WTC11 (cell line): ENCODE data around the gene C5orf47.

Experiments used
- ELF4 ChIP-seq: sonication (generic); formaldehyde crosslinking; IDR thresholded peaks from 2 replicates; pipeline ENCODE4 v1.8.1; 2022; ENCODE audit warnings: low read depth, mild to moderate bottlenecking, moderate library complexity, missing genetic modification reagents
- ESRRA ChIP-seq: sonication (generic); formaldehyde crosslinking; IDR thresholded peaks from 2 replicates; pipeline ENCODE4 v1.8.1; 2022; ENCODE audit warnings: mild to moderate bottlenecking, missing genetic modification reagents, borderline replicate concordance
- MYBL2 ChIP-seq: sonication (generic); formaldehyde crosslinking; IDR thresholded peaks from 2 replicates; pipeline ENCODE4 v1.8.1; 2023; ENCODE audit warnings: mild to moderate bottlenecking, moderate library complexity, missing genetic modification reagents
- NFYB ChIP-seq: sonication (generic); formaldehyde crosslinking; conservative IDR thresholded peaks from 2 replicates; pipeline ENCODE4 v1.8.0; 2022; ENCODE audit warnings: low read depth, missing genetic modification reagents
- RELA ChIP-seq: sonication (generic); formaldehyde crosslinking; IDR thresholded peaks from 2 replicates; pipeline ENCODE4 v1.8.1; 2022; ENCODE audit warnings: missing genetic modification reagents, mild to moderate bottlenecking, borderline replicate concordance
- TF ChIP-seq, protein P1 (sequence below): sonication (generic); formaldehyde crosslinking; IDR thresholded peaks from 2 replicates; pipeline ENCODE4 v1.8.1; 2023; ENCODE audit warnings: mild to moderate bottlenecking, missing genetic modification reagents, borderline replicate concordance
- TF ChIP-seq, protein P2 (sequence below): fragments of 200-600 bp; IDR thresholded peaks from 2 replicates; pipeline ENCODE4 v1.8.0; 2022; ENCODE audit warnings: antibody characterized with exemption
- TF ChIP-seq, protein P3 (sequence below): sonication (generic); formaldehyde crosslinking; IDR thresholded peaks from 2 replicates; pipeline ENCODE4 v1.8.1; 2022; ENCODE audit warnings: low read depth, mild to moderate bottlenecking, moderate library complexity, missing genetic modification reagents, borderline replicate concordance
- TF ChIP-seq, protein P4 (sequence below): sonication (generic); formaldehyde crosslinking; IDR thresholded peaks from 2 replicates; pipeline ENCODE4 v1.8.0; 2022; ENCODE audit warnings: mild to moderate bottlenecking, missing genetic modification reagents
- TF ChIP-seq, protein P5 (sequence below): fragments of 250-450 bp; sonication (Bioruptor Pico); IDR thresholded peaks from 2 replicates; pipeline ENCODE4 v1.9.0; 2021; ENCODE audit warnings: mild to moderate bottlenecking
- TF ChIP-seq, protein P6 (sequence below): sonication (generic); formaldehyde crosslinking; IDR thresholded peaks from 2 replicates; pipeline ENCODE4 v1.8.0; 2022; ENCODE audit warnings: mild to moderate bottlenecking, missing genetic modification reagents

DNA sequence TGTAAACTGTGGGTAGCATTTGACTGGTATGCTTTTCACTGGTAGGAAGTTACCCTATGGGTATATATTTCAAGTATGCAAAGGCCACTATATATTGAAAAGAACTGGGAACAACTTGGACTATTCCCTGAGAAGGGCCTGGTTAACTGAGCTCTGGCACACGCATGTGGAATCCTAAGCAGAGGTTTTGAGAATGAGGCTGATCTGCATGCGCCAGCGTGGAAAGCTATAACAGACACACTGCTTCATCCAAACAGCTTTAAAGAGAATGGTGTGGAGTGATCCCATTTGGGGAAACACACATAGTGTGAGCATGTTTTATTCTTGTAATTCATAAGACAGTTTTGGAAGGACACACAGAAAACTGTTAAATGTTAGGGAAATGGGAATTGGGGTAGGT is 64.9 kb downstream of the C5orf47 start:
- TF ChIP-seq NFYB (CRISPR knock-in tag): no peak
- no peak for TF ChIP-seq ELF4
- no peak for TF ChIP-seq MYBL2 (CRISPR knock-in tag)
- TF ChIP-seq, protein P1, sequence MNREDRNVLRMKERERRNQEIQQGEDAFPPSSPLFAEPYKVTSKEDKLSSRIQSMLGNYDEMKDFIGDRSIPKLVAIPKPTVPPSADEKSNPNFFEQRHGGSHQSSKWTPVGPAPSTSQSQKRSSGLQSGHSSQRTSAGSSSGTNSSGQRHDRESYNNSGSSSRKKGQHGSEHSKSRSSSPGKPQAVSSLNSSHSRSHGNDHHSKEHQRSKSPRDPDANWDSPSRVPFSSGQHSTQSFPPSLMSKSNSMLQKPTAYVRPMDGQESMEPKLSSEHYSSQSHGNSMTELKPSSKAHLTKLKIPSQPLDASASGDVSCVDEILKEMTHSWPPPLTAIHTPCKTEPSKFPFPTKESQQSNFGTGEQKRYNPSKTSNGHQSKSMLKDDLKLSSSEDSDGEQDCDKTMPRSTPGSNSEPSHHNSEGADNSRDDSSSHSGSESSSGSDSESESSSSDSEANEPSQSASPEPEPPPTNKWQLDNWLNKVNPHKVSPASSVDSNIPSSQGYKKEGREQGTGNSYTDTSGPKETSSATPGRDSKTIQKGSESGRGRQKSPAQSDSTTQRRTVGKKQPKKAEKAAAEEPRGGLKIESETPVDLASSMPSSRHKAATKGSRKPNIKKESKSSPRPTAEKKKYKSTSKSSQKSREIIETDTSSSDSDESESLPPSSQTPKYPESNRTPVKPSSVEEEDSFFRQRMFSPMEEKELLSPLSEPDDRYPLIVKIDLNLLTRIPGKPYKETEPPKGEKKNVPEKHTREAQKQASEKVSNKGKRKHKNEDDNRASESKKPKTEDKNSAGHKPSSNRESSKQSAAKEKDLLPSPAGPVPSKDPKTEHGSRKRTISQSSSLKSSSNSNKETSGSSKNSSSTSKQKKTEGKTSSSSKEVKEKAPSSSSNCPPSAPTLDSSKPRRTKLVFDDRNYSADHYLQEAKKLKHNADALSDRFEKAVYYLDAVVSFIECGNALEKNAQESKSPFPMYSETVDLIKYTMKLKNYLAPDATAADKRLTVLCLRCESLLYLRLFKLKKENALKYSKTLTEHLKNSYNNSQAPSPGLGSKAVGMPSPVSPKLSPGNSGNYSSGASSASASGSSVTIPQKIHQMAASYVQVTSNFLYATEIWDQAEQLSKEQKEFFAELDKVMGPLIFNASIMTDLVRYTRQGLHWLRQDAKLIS (CRISPR knock-in tag): no peak
- TF ChIP-seq, protein P2, sequence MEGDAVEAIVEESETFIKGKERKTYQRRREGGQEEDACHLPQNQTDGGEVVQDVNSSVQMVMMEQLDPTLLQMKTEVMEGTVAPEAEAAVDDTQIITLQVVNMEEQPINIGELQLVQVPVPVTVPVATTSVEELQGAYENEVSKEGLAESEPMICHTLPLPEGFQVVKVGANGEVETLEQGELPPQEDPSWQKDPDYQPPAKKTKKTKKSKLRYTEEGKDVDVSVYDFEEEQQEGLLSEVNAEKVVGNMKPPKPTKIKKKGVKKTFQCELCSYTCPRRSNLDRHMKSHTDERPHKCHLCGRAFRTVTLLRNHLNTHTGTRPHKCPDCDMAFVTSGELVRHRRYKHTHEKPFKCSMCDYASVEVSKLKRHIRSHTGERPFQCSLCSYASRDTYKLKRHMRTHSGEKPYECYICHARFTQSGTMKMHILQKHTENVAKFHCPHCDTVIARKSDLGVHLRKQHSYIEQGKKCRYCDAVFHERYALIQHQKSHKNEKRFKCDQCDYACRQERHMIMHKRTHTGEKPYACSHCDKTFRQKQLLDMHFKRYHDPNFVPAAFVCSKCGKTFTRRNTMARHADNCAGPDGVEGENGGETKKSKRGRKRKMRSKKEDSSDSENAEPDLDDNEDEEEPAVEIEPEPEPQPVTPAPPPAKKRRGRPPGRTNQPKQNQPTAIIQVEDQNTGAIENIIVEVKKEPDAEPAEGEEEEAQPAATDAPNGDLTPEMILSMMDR: no peak
- no peak for TF ChIP-seq ESRRA
- TF ChIP-seq, protein P3, sequence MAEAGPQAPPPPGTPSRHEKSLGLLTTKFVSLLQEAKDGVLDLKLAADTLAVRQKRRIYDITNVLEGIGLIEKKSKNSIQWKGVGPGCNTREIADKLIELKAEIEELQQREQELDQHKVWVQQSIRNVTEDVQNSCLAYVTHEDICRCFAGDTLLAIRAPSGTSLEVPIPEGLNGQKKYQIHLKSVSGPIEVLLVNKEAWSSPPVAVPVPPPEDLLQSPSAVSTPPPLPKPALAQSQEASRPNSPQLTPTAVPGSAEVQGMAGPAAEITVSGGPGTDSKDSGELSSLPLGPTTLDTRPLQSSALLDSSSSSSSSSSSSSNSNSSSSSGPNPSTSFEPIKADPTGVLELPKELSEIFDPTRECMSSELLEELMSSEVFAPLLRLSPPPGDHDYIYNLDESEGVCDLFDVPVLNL (CRISPR knock-in tag): no peak
- TF ChIP-seq, protein P4, sequence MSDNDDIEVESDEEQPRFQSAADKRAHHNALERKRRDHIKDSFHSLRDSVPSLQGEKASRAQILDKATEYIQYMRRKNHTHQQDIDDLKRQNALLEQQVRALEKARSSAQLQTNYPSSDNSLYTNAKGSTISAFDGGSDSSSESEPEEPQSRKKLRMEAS (CRISPR knock-in tag): no peak
- TF ChIP-seq, protein P5, sequence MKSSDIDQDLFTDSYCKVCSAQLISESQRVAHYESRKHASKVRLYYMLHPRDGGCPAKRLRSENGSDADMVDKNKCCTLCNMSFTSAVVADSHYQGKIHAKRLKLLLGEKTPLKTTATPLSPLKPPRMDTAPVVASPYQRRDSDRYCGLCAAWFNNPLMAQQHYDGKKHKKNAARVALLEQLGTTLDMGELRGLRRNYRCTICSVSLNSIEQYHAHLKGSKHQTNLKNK (CRISPR knock-in tag): no peak
- TF ChIP-seq RELA (CRISPR knock-in tag): no peak
- TF ChIP-seq, protein P6, sequence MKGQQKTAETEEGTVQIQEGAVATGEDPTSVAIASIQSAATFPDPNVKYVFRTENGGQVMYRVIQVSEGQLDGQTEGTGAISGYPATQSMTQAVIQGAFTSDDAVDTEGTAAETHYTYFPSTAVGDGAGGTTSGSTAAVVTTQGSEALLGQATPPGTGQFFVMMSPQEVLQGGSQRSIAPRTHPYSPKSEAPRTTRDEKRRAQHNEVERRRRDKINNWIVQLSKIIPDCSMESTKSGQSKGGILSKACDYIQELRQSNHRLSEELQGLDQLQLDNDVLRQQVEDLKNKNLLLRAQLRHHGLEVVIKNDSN (CRISPR knock-in tag): no peak
